Mesenchymal stem cell (in vitro differentiated cells and primary cell): ENCODE measurements around the gene PPP6R2.

Experiments
- DNase-seq: peaks from one replicate; pipeline ENCODE4 v3.0.0-alpha.2; 2013
- H2AFZ ChIP-seq: one replicate; pipeline ENCODE4 v1.6.1; 2013; ENCODE audit warnings: low read depth, mild to moderate bottlenecking, control low read depth, inconsistent platforms, low read length, moderate library complexity
- H2AK5ac ChIP-seq: 2 replicates; pipeline ENCODE4 v1.6.1; 2013; ENCODE audit warnings: low read length, moderate library complexity, mild to moderate bottlenecking, inconsistent platforms; ENCODE audit not compliant: severe bottlenecking
- H2BK120ac ChIP-seq: one replicate; pipeline ENCODE4 v1.6.1; 2013; ENCODE audit warnings: low read depth, mild to moderate bottlenecking, inconsistent platforms, low read length, moderate library complexity
- H2BK12ac ChIP-seq, 2 experiments: one replicate each; pipeline ENCODE4 v1.6.1; 2013; ENCODE audit warnings: inconsistent platforms in 2 of 2, low read length in 2 of 2, mild to moderate bottlenecking in 2 of 2, moderate library complexity in 2 of 2, control low read depth in 1 of 2
- H2BK15ac ChIP-seq: one replicate; pipeline ENCODE4 v1.6.1; 2013; ENCODE audit warnings: mild to moderate bottlenecking, low read depth, inconsistent platforms; ENCODE audit not compliant: poor library complexity, severe bottlenecking
- H2BK5ac ChIP-seq: 2 replicates; pipeline ENCODE4 v1.6.1; 2013; ENCODE audit warnings: low read depth, mild to moderate bottlenecking, low read length, control low read depth, inconsistent platforms; ENCODE audit not compliant: poor library complexity, severe bottlenecking
- H3K14ac ChIP-seq, 2 experiments: one replicate each; pipeline ENCODE4 v1.6.1; 2013; ENCODE audit warnings: inconsistent platforms in 2 of 2, low read length in 2 of 2, control low read depth in 1 of 2, mild to moderate bottlenecking in 1 of 2, moderate library complexity in 1 of 2
- H3K18ac ChIP-seq, 2 experiments: one replicate each; pipeline ENCODE4 v1.6.1; 2013; ENCODE audit warnings: inconsistent platforms in 2 of 2, low read length in 2 of 2, control low read depth in 1 of 2, low read depth in 1 of 2, mild to moderate bottlenecking in 1 of 2
- H3K23ac ChIP-seq, 2 experiments: one replicate each; pipeline ENCODE4 v1.6.1; 2013; ENCODE audit warnings: inconsistent platforms in 2 of 2, low read length in 2 of 2, mild to moderate bottlenecking in 2 of 2, moderate library complexity in 2 of 2, control low read depth in 1 of 2
- H3K27ac ChIP-seq: 2 replicates; pipeline ENCODE4 v1.5.1; 2013; ENCODE audit warnings: mild to moderate bottlenecking, moderate library complexity, low read length, control low read depth, inconsistent platforms; ENCODE audit not compliant: poor library complexity, severe bottlenecking
- H3K27me3 ChIP-seq, 2 experiments: 2 replicates each; pipeline versions ENCODE4 v1.6.1 to v1.7.0; 2013; ENCODE audit warnings: low read length in 2 of 2, mild to moderate bottlenecking in 2 of 2, moderate library complexity in 2 of 2, control low read depth in 1 of 2, inconsistent platforms in 1 of 2; ENCODE audit not compliant: control insufficient read depth in 1 of 2, insufficient read depth in 1 of 2
- H3K36me3 ChIP-seq, 2 experiments: 2 replicates each; pipeline versions ENCODE4 v1.6.1 to v1.7.0; 2013; ENCODE audit warnings: low read length in 2 of 2, control low read depth in 1 of 2, inconsistent platforms in 1 of 2, low read depth in 1 of 2, mild to moderate bottlenecking in 1 of 2; ENCODE audit not compliant: insufficient read depth in 2 of 2, control insufficient read depth in 1 of 2
- H3K4ac ChIP-seq, 2 experiments: one replicate each; pipeline ENCODE4 v1.6.1; 2013; ENCODE audit warnings: inconsistent platforms in 2 of 2, low read length in 2 of 2, mild to moderate bottlenecking in 2 of 2, moderate library complexity in 2 of 2, control low read depth in 1 of 2, low read depth in 1 of 2
- H3K4me1 ChIP-seq: 2 replicates; pipeline ENCODE4 v1.6.1; 2013; ENCODE audit warnings: low read depth, low read length, control low read depth; ENCODE audit not compliant: control insufficient read depth, insufficient read depth
- H3K4me2 ChIP-seq: 2 replicates; pipeline ENCODE4 v1.6.1; 2013; ENCODE audit warnings: low read length, mild to moderate bottlenecking, inconsistent platforms; ENCODE audit not compliant: poor library complexity, severe bottlenecking
- H3K4me3 ChIP-seq, 2 experiments: 2 replicates each; pipeline versions ENCODE4 v1.5.1 to v1.7.0; 2013; ENCODE audit warnings: low read length in 2 of 2, mild to moderate bottlenecking in 2 of 2, control low read depth in 1 of 2, low read depth in 1 of 2; ENCODE audit not compliant: insufficient read depth in 1 of 2
- H3K79me1 ChIP-seq: replicated peaks from 2 replicates; pipeline ENCODE4 v1.6.1; 2013; ENCODE audit warnings: mild to moderate bottlenecking, control low read depth, low read length, inconsistent platforms; ENCODE audit not compliant: poor library complexity, severe bottlenecking
- H3K9ac ChIP-seq: 2 replicates; pipeline ENCODE4 v1.7.0; 2013; ENCODE audit warnings: mild to moderate bottlenecking, low read length, moderate library complexity
- H3K9me3 ChIP-seq: 2 replicates; pipeline ENCODE4 v1.7.0; 2013; ENCODE audit warnings: mild to moderate bottlenecking, low read length; ENCODE audit not compliant: control insufficient read depth
- H4K8ac ChIP-seq: one replicate; pipeline ENCODE4 v1.6.1; 2013; ENCODE audit warnings: inconsistent platforms, mild to moderate bottlenecking, low read length, moderate library complexity
- H4K91ac ChIP-seq: one replicate; pipeline ENCODE4 v1.6.1; 2013; ENCODE audit warnings: mild to moderate bottlenecking, low read length, inconsistent platforms
- WGBS: methylation state at CpG from one replicate; pipeline ENCODE4 v1.1.7; 2013; ENCODE audit warnings: mixed read lengths; 5-methylcytosine and 5-hydroxymethylcytosine counted together

PPP6R2 gene

GRCh38 chr22:50456466-50457234 lies 113.5 kb downstream of the PPP6R2 start:
- Histone ChIP-seq H2BK15ac (no peak overlapping the region), H3K4me3 (no peak overlapping the region), H3K9me3 (no peaks in the 10 kb centered on the region), H3K9ac (no peak overlapping the region), H3K23ac (no peak overlapping the region), H3K14ac (no peak overlapping the region), H2AFZ (no peak overlapping the region), H2BK120ac (no peak overlapping the region), H3K18ac (no peak overlapping the region), H3K27ac (no peak overlapping the region), H3K4me2 (no peak overlapping the region), H2AK5ac (no peak overlapping the region), H2BK12ac (no peak overlapping the region), H3K4ac (no peak overlapping the region), H3K79me1 (peaks cover 32% of the 10 kb centered on the region), H4K8ac (no peak overlapping the region), H3K4me1 (no peaks in the 10 kb centered on the region), H4K91ac (no peak overlapping the region), H3K36me3 (peaks cover 82 to 84% of the 10 kb centered on the region in 2 experiments), H2BK5ac (no peak overlapping the region), H3K27me3 (no peaks in the 10 kb centered on the region)
- 93% methylated on average over 34 of the region's 34 CpGs for WGBS
- DNase-seq: no peak

DNA sequence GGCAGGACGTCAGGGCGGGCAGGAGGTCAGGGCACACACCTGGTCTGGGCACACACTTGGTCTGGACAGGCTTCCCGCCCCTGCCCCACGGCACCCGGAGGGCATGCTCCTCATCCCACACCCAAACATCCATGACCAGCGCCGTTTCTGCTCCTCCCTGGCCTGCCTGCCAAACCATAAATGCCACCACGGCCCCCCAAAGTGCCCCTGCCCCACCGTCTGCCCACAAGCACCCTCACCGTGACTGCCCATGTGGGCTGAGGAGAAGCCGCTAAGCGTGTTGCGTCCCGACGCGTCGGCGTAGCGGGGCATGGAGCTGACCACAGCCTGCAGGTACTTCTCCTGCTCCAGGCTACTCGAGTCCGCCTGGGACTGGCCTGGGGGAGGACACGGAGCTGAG lies 115.9 kb downstream of the PPP6R2 start:
- Histone ChIP-seq H3K4me3 (no peak overlapping the region), H3K9me3 (no peaks in the 10 kb centered on the region), H3K27ac (no peak overlapping the region), H3K4ac (no peak overlapping the region), H2BK120ac (no peak overlapping the region), H4K8ac (no peak overlapping the region), H3K23ac (no peak overlapping the region), H2AK5ac (no peak overlapping the region), H3K14ac (no peak overlapping the region), H3K4me2 (no peak overlapping the region), H3K36me3 (peaks cover 90 to 98% of the 10 kb centered on the region in 2 experiments), H2AFZ (no peak overlapping the region), H2BK12ac (no peak overlapping the region), H3K27me3 (no peaks in the 10 kb centered on the region), H2BK5ac (no peak overlapping the region), H3K4me1 (no peaks in the 10 kb centered on the region), H4K91ac (no peak overlapping the region), H3K18ac (no peak overlapping the region), H3K79me1 (peaks cover 41% of the 10 kb centered on the region), H2BK15ac (no peak overlapping the region), H3K9ac (no peak overlapping the region)
- WGBS: 97% methylated on average over 22 of the region's 22 CpGs
- DNase-seq: no peak

DNA sequence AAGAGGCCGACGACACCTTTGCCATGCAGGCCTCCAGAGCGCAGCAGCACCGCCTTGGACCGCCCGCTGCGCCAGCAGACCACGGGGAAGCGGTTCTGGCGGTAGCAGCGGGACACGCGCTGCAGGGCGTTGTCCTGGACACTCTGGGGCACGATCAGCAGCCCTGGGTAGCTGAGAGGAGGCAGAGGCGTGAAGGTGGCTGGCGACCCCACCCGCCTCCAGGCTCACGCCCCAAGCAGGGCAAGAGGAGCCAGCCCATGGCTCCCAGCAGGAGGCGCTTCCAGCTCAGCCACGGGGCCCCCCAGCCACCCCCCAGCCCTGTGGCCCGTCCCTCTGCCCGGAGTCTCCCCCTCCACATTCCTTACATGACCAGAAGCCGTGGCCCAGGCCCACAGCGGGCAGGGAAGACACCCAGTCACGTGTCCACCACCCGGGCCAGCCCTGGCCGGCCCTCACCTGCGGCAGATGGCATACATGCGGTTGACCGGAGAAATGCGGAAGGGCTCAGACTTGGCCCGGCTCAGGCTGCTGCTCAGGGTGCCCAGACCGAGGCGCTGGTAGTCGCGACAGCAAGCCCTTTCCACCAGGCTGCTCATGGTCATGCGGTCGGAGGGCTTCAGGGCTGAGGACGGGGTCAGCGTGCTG lies 116.5 kb downstream of the PPP6R2 start:
- DNase-seq: no peak
- H3K23ac ChIP-seq: no peak overlapping the region
- 92% methylated on average over 41 of the region's 41 CpGs for WGBS
- no peak overlapping the region for H2AK5ac ChIP-seq
- no peak overlapping the region for H2BK120ac ChIP-seq
- H3K9me3 ChIP-seq: no peaks in the 10 kb centered on the region
- H3K18ac ChIP-seq: no peak overlapping the region
- peaks cover 90 to 98% of the 10 kb centered on the region in 2 experiments for H3K36me3 ChIP-seq
- H3K79me1 ChIP-seq: peaks cover 43% of the 10 kb centered on the region
- no peak overlapping the region for H2BK5ac ChIP-seq
- H3K27ac ChIP-seq: no peak overlapping the region
- H3K4me2 ChIP-seq: no peak overlapping the region
- H2BK12ac ChIP-seq: no peak overlapping the region
- no peak overlapping the region for H2BK15ac ChIP-seq
- H4K91ac ChIP-seq: no peak overlapping the region
- H4K8ac ChIP-seq: no peak overlapping the region
- H3K4me3 ChIP-seq: no peak overlapping the region
- H3K14ac ChIP-seq: no peak overlapping the region
- H3K27me3 ChIP-seq: no peaks in the 10 kb centered on the region
- no peak overlapping the region for H2AFZ ChIP-seq
- H3K4ac ChIP-seq: no peak overlapping the region
- H3K4me1 ChIP-seq: no peaks in the 10 kb centered on the region
- no peak overlapping the region for H3K9ac ChIP-seq

DNA sequence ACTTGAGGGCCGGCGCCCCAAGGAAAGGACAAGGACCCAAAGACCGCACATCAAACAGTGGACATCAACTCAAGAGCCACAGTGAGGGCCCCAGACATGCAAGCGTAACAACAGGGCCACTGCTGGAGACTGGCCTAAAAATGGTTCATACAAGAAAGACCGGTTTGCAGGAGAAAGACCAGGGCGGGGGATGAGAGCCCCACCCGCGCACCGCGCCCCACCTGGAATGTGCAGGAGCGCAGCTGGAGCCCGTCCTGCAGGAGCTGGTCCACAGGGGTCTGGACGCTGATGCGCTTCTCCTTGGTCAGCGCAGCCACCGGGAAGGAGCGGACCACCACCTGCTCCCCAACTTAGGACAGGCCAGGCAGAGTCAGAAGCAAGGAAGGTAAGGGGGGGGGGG lies 117.8 kb downstream of the PPP6R2 start:
- no peaks in the 10 kb centered on the region for H3K9me3 ChIP-seq
- 98% methylated on average over 17 of the region's 17 CpGs for WGBS
- H3K27ac ChIP-seq: no peak overlapping the region
- H4K8ac ChIP-seq: no peak overlapping the region
- no peak overlapping the region for H3K4me2 ChIP-seq
- H2BK120ac ChIP-seq: no peak overlapping the region
- no peaks in the 10 kb centered on the region for H3K4me1 ChIP-seq
- H3K14ac ChIP-seq: no peak overlapping the region
- no peak for DNase-seq
- H3K79me1 ChIP-seq: peaks cover 39% of the 10 kb centered on the region
- H4K91ac ChIP-seq: no peak overlapping the region
- H3K23ac ChIP-seq: no peak overlapping the region
- H2AFZ ChIP-seq: no peak overlapping the region
- H3K4ac ChIP-seq: no peak overlapping the region
- no peak overlapping the region for H2BK12ac ChIP-seq
- no peak overlapping the region for H2BK5ac ChIP-seq
- H2BK15ac ChIP-seq: no peak overlapping the region
- H3K4me3 ChIP-seq: no peak overlapping the region
- H3K27me3 ChIP-seq: no peaks in the 10 kb centered on the region
- no peak overlapping the region for H3K9ac ChIP-seq
- no peak overlapping the region for H2AK5ac ChIP-seq
- no peak overlapping the region for H3K18ac ChIP-seq
- peaks cover 89 to 98% of the 10 kb centered on the region in 2 experiments for H3K36me3 ChIP-seq
